Activated CD4-positive, alpha-beta T cell treated with anti-CD3 and anti-CD28 coated beads for 36 hours (primary cell): ENCODE data around the gene RINL. TPM values are rescaled to one million over a fixed set of nuclear protein-coding genes. Genes with fewer than 3 reads are reported as not detected.
A peak's percentile ranks its signal among the peaks of the same experiment; 100 is the strongest.

ENCODE experiments used
- ATAC-seq: fragments of 200-7000 bp; cut with Tn5 transposase; one replicate; pipeline ENCODE4 v1.10.0; 2021; ENCODE audit warnings: mild to moderate bottlenecking, moderate library complexity
- CTCF ChIA-PET: fragments of 350-600 bp; sonication (Branson Sonifier 250); formaldehyde crosslinking; loops from one replicate; lab custom pipeline; 2021; ENCODE audit warnings: antibody characterized with exemption; lab: Charles Lee
- POLR2A ChIA-PET: fragments of 350-600 bp; sonication (Branson Sonifier 250); formaldehyde crosslinking; loops from one replicate; lab custom pipeline; 2021; ENCODE audit warnings: antibody characterized with exemption, inconsistent platforms; lab: Charles Lee
- DNase-seq: peaks from one replicate; pipeline ENCODE4 v3.0.0-alpha.2; 2020
- H3K27ac Mint-ChIP-seq: one replicate; pipeline ENCODE4 v1.8.0; 2021; ENCODE audit warnings: mixed read lengths
- H3K27me3 Mint-ChIP-seq: one replicate; pipeline ENCODE4 v1.8.0; 2021; ENCODE audit warnings: mixed read lengths
- H3K36me3 Mint-ChIP-seq: one replicate; pipeline ENCODE4 v1.8.0; 2021; ENCODE audit warnings: low read depth, mixed read lengths
- H3K4me1 Mint-ChIP-seq: one replicate; pipeline ENCODE4 v1.8.0; 2021; ENCODE audit warnings: mixed read lengths
- H3K4me3 Mint-ChIP-seq: one replicate; pipeline ENCODE4 v1.8.0; 2021; ENCODE audit warnings: mild to moderate bottlenecking, moderate library complexity, mixed read lengths
- H3K9me3 Mint-ChIP-seq: one replicate; pipeline ENCODE4 v1.8.0; 2021; ENCODE audit warnings: low read depth, mixed read lengths
- intact Hi-C, 2 experiments: fragments of 100-400 bp; cut with DNase I in 1 of 2; cut with micrococcal nuclease in 1 of 2; formaldehyde crosslinking; loops; one replicate each; pipeline versions ENCODE4 v1.14.2 to v1.15.1; 2022 to 2024; cut with DNase I, micrococcal nuclease
- total RNA-seq, 2 experiments: library from RNA; stranded (reverse); gene quantifications; one replicate each; pipeline ENCODE4 v1.2.3, GENCODE V29; 2021

RINL gene
- total RNA-seq, 2 experiments from 2014 or later: 85.8 to 90.3 TPM

DNA sequence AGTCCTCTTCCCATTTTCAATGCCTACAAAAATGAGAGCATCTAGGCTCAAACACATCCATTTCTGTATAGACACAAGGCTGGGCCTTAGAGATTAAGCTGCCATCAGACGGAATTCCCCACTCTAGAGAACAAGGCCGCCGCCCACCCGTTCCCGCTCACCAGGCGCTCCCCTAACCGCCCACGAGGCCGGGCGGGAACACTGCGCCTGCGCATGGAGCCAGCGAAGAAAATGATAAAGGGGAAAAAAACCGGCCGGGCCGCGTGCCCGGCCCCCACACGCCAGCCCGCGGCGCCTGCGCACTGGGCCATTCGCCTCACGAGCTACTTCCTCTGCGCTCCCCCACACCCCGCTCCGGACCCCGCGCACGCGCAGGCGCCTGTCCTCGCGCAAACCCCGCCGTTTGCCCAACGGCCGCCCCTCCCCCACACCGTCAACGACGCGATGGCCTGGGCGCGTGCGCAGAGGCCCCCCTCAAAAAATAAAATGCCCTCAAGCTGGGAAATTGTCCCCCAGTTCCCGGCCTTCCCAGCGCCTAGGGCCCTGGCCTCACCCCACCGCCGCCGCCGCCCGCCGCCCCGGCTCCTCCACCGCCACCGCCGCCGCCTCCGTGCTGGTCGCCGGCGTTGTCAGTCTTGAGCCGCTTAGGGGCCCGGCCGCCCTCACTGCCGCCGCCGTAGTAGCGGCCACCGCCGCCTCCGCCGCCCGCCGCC is 28.8 kb downstream of the RINL start:
- H3K9me3 Mint-ChIP-seq: no peaks in the 10 kb centered on the region
- no peaks in the 10 kb centered on the region for H3K27me3 Mint-ChIP-seq
- peak; percentile 11 for ATAC-seq
- ChIA-PET CTCF (interaction anchor here (0.7 to 1.2 kb wide), 5 partner anchors 10 to 231 kb away, joined by 3 to 6 read pairs (median 3); partner anchors contain the start of genes EIF3K, MRPS12, RINL and SARS2), POLR2A (interaction anchor here (0.5 to 2.6 kb wide), 14 partner anchors 8 to 231 kb away, joined by 3 to 28 read pairs (median 6); partner anchors contain the start of genes ACTN4, ECH1, EIF3K and MRPS12)
- peak; percentile 99 for DNase-seq
- H3K36me3 Mint-ChIP-seq: peaks cover 48% of the 10 kb centered on the region
- peak overlapping the region; percentile 99 for H3K27ac Mint-ChIP-seq
- peak overlapping the region; percentile 97 for H3K4me3 Mint-ChIP-seq
- H3K4me1 Mint-ChIP-seq: peaks cover 49% of the 10 kb centered on the region
- intact Hi-C loops: loop anchor here in 1 of 2 experiments (1.0 kb wide), 3 partner anchors 18 to 202 kb away; partner anchors contain the start of genes ACTN4, ECH1, NFKBIB and SIRT2

DNA sequence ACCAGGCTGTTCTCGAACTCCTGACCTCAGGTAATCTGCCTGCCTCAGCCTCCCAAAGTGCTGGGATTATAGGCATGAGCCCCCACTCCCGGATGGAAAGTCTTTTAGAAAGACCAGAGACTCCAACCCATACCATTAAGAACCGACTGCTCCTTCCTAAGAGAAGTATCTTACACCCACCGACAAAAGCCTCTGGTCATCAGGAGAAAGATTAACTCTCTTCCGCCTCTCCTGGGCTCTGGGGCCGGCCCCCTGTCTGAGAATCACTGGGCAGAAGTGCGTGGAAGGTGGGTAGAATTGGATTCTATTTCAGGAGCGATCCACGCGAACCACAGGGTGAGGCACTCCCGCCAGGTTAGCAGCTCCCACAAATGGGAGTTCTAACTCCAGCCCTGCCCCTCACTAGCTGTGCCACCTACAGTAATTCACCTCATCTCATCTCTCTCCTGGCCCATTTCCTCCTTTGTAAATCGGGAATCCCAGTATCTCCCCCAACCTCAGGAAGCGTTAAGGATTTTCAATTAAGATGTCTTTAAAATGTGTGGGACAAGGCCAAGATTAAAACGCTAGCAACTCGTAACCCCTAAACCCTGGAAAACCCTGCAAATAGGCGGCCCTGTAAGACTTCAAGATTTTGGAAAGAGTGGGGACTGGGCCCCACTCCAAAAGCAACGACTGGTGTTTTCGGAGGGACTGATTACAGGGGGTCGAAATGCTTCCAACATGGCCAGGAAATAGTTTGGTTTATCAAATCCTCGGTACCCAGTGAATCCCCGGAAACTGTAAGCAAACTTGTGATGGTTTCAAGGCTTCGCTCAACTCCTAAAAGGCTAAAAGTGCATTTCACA is 29.6 kb downstream of the RINL start:
- ChIA-PET CTCF (interaction anchor here (0.6 to 1.2 kb wide), 6 partner anchors 10 to 230 kb away, joined by 3 to 6 read pairs (median 4); partner anchors contain the start of genes EIF3K, MRPS12, RINL and SARS2), POLR2A (interaction anchor here (0.5 to 2.6 kb wide), 16 partner anchors 8 to 230 kb away, joined by 3 to 28 read pairs (median 6); partner anchors contain the start of genes ACTN4, ECH1, EIF3K and MRPS12)
- H3K27me3 Mint-ChIP-seq: no peaks in the 10 kb centered on the region
- intact Hi-C loops: loop anchor here in 1 of 2 experiments (1.0 kb wide), 3 partner anchors 17 to 201 kb away; partner anchors contain the start of genes ACTN4, ECH1, NFKBIB and SIRT2
- H3K27ac Mint-ChIP-seq: peak overlapping the region; percentile 99
- DNase-seq (peak; percentile 17), ATAC-seq (no peak)
- H3K4me1 Mint-ChIP-seq: peaks cover 57% of the 10 kb centered on the region
- no peaks in the 10 kb centered on the region for H3K9me3 Mint-ChIP-seq
- H3K4me3 Mint-ChIP-seq: peak overlapping the region; percentile 97
- H3K36me3 Mint-ChIP-seq: peaks cover 56% of the 10 kb centered on the region

DNA sequence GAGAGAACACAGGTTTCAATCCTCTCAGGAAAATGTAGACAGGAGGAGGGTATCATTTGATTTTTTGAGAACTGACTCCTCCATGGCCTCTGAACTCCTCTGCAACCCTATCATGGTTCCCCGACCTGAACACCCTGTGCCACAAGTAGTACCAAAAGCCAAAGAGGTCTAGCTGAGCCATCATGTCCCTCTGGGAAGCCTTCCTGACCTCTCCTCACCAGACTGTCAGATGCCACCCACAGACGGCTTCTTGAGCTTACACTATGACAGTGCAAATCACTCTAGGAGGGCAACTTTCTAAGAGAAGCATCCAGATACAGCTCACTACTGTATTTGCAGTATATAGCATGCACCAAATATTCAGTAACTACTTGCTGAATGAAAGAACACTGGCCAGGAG is 32.0 kb downstream of the RINL start:
- CTCF ChIA-PET: interaction anchor here (0.5 to 1.1 kb wide), 3 partner anchors 12 to 42 kb away, joined by 3 to 5 read pairs (median 4); no protein-coding TSS in a partner anchor
- Mint-ChIP-seq H3K27ac (peak overlapping the region; percentile 67), H3K36me3 (peaks cover 79% of the 10 kb centered on the region), H3K4me1 (peaks cover 73% of the 10 kb centered on the region), H3K9me3 (no peaks in the 10 kb centered on the region), H3K27me3 (no peaks in the 10 kb centered on the region), H3K4me3 (no peak overlapping the region)
- no peak for ATAC-seq
- POLR2A ChIA-PET: interaction anchor here (1.0 to 1.9 kb wide), 3 partner anchors 8 to 84 kb away, joined by 3 to 7 read pairs (median 4); partner anchors contain the start of genes MRPS12 and SARS2
- DNase-seq: no peak
- intact Hi-C loops: no loop called here

DNA sequence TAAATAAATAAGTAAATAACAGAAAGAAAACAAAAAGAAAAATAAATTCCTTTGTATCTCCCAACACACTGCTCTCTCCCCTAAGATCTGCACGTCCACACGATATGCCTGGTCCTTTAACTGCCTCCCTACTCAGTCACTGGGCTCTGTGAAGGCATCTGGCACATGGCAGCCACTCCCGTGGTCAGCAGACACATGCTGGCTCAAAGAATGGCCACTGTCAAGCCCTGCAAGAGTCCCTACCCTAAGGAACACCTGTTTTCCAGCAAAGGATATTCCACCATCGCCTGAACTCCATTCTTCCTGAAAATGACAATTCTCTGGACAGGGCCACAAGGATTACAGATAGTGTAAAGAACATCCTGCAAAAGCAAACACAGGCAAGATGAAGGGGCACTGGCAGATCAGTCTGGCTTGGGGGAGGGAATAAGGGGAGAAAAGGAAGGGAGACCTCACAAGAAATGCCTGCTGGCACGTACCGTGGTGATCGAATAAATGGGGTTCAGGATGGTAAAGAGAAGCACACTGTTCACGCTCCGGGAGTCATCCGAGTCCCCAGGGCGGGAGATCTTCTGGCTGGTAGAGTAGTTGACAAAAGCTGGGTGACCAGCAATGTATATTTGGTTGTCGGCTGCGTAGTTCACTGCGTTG is 32.6 kb downstream of the RINL start:
- ATAC-seq: no peak
- POLR2A ChIA-PET: interaction anchor here (0.8 to 1.8 kb wide), 3 partner anchors 9 to 85 kb away, joined by 3 to 4 read pairs (median 3); partner anchors contain the start of genes MRPS12 and SARS2
- Mint-ChIP-seq H3K9me3 (no peaks in the 10 kb centered on the region), H3K27me3 (no peaks in the 10 kb centered on the region), H3K36me3 (peaks cover 85% of the 10 kb centered on the region), H3K27ac (peak overlapping the region; percentile 67), H3K4me3 (no peak overlapping the region), H3K4me1 (peaks cover 79% of the 10 kb centered on the region)
- intact Hi-C loops: no loop called here
- no peak for DNase-seq
- CTCF ChIA-PET: interaction anchor here (1.1 kb wide), 1 partner anchor 11 kb away, joined by 4 read pairs; no protein-coding TSS in a partner anchor

DNA sequence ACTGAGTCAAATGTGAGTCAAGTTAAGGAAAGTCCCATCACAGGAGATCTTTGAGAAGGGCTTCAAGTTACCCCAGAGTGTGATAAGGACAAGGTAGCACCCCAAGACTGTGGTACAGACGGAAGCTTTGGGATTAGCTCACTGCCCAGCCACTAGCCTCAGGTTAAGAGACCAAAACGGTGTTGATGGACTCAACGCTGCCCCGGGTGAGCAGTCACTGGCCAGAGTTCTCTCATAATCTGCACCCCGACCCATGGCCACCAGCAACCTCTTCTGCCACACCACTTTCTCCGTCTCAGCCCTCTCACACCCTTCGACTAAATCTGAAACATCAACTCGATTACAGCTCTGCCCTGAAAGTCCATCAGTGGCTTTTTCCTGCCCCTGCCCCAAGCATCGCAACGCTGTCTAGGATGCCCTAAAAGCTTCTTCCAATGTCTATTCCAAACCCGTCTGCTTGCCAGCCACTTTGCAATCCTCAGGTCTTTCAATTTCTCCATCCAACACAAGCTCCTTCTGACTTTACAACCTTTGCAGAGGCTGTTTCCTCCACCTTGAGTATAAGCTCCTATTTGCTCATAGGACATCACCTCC is 33.9 kb downstream of the RINL start:
- Mint-ChIP-seq H3K36me3 (peaks cover 96% of the 10 kb centered on the region), H3K27me3 (no peaks in the 10 kb centered on the region), H3K27ac (peak overlapping the region; percentile 98), H3K9me3 (no peaks in the 10 kb centered on the region), H3K4me3 (no peak overlapping the region), H3K4me1 (peaks cover 92% of the 10 kb centered on the region)
- ChIA-PET POLR2A (interaction anchor here (0.6 to 1.0 kb wide), 5 partner anchors 8 to 117 kb away, joined by 5 to 12 read pairs (median 5); no protein-coding TSS in a partner anchor), CTCF (interaction anchor here (0.5 to 0.9 kb wide), 2 partner anchors 10 to 42 kb away, joined by 3 read pairs; no protein-coding TSS in a partner anchor)
- intact Hi-C loops: loop anchor here in 1 of 2 experiments (5.0 kb wide), 1 partner anchor 112 kb away; no protein-coding TSS in a partner anchor
- DNase-seq: no peak
- no peak for ATAC-seq

DNA sequence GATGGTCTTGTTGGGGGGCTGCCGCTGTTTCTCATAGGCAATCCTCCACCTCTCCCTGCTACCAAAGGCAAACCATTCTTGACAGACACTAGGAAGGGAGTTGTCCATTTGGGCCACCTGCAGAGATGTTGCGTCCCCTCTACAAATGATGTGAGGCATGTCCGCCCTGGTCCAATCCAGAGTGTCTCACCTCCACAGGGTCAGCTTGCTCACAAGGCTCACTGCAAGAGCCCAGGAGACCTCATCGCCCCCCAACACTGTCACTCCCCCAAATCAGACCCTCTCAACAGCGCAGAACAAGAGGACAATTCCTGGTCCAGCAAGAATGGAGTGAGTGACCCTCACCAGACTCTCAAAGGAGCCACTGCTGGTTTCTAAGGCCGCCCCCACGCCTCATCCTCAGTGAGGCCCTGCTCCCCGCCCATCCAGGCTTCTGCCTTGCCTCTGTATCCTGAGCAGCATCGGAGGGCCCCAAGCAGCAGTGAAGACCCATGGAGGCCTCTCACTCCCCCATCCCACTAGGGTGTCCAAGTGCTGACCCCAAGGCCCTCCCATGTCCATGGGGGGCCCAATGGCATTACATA is 34.8 kb downstream of the RINL start:
- DNase-seq (no peak), ATAC-seq (no peak)
- Mint-ChIP-seq H3K9me3 (no peaks in the 10 kb centered on the region), H3K4me3 (peak overlapping the region; percentile 65), H3K27ac (peak overlapping the region; percentile 98), H3K36me3 (peaks cover 97% of the 10 kb centered on the region), H3K4me1 (peaks cover 96% of the 10 kb centered on the region), H3K27me3 (no peaks in the 10 kb centered on the region)
- CTCF ChIA-PET: no interaction called here
- intact Hi-C loops: loop anchor here in 1 of 2 experiments (5.0 kb wide), 1 partner anchor 111 kb away; no protein-coding TSS in a partner anchor
- POLR2A ChIA-PET: interaction anchor here (1.0 to 1.4 kb wide), 2 partner anchors 9 to 57 kb away, joined by 4 to 9 read pairs; partner anchors contain the start of gene NFKBIB

DNA sequence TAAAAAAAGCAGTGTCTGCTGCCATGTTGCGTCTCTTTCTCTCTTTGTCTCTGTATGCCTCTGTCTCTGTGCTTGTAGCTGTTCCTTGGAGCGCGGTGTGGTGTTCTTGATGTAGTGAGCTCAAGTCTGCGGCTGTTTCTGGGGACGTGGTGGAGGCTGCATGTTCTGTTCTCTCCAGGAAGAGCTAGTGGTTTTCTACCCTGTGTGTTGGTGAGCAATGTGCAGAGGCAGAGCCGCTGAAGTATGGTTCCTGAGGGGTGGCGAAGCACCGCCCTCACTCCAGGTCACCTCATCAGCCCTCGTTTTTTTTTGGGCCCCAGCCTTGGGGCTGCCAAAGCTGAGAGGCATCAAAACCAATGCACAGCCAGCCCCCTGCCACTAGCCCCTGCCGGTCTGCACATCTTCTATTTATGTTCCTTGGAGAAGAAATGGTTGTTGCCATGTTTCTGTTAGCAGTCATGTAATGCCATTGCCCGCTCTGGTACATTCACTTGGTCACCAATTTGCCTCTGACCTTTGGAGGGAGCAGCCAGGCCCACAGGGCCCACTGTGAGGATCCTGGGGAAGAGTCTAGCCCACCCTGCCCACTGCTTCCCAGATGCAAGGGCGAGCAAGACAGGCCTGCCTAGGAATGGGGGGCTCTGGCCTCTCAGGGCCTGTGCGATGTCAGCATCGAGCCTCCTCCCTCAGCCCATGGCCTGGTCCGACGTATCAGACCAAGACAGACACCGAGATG is 35.5 kb downstream of the RINL start:
- no peaks in the 10 kb centered on the region for H3K9me3 Mint-ChIP-seq
- intact Hi-C loops: loop anchor here in 1 of 2 experiments (5.0 kb wide), 1 partner anchor 110 kb away; no protein-coding TSS in a partner anchor
- peaks cover 97% of the 10 kb centered on the region for H3K36me3 Mint-ChIP-seq
- peak overlapping the region; percentile 65 for H3K4me3 Mint-ChIP-seq
- peak overlapping the region; percentile 98 for H3K27ac Mint-ChIP-seq
- no peaks in the 10 kb centered on the region for H3K27me3 Mint-ChIP-seq
- ATAC-seq: peak; percentile 76
- CTCF ChIA-PET: interaction anchor here (0.7 to 1.2 kb wide), 4 partner anchors 11 to 110 kb away, joined by 3 to 5 read pairs (median 4); partner anchors contain the start of gene ECH1
- peaks cover 91% of the 10 kb centered on the region for H3K4me1 Mint-ChIP-seq
- POLR2A ChIA-PET: interaction anchor here (0.5 to 1.4 kb wide), 8 partner anchors 8 to 435 kb away, joined by 3 to 17 read pairs (median 4); partner anchors contain the start of genes ECH1 and NFKBIB
- DNase-seq: peak; percentile 80

DNA sequence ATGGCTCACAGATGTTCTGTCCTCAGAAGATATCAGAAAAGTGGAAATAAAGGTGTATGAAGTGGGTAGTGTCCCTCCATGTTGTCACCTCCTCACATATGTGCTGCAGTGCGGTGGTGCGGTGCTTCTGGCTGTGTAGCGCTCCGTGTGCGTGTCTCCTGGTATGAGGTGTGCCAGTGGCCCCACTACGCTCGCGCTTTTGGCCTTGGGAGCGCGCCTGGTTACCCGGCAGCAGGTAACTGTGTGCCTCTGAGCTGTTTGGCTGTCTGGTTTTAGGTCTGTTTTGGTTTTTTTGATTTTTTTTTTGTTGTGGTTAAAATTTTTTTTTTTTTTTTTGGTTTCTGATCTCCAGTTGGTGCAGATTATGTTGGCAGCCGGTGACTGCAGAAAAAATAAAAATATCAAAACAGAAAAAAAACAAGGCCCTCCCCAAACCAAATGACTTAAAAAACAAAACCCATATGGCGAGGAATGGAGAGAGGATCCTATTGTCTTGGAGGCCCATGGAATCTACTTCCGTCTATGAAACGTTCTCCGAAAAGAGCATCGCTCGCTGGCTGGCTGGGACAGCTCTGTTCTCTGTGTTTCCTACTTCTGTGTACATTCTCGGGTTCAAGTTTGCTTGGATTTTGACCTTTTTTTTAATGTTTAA is 36.2 kb downstream of the RINL start:
- Mint-ChIP-seq H3K27ac (peak overlapping the region; percentile 98), H3K27me3 (no peaks in the 10 kb centered on the region), H3K4me1 (peaks cover 86% of the 10 kb centered on the region), H3K9me3 (no peaks in the 10 kb centered on the region), H3K4me3 (peak overlapping the region; percentile 65), H3K36me3 (peaks cover 97% of the 10 kb centered on the region)
- CTCF ChIA-PET: interaction anchor here (0.7 to 1.2 kb wide), 4 partner anchors 10 to 109 kb away, joined by 3 to 5 read pairs (median 4); partner anchors contain the start of gene ECH1
- peak; percentile 67 for DNase-seq
- no peak for ATAC-seq
- intact Hi-C loops: loop anchor here in 1 of 2 experiments (5.0 kb wide), 1 partner anchor 110 kb away; no protein-coding TSS in a partner anchor
- POLR2A ChIA-PET: interaction anchor here (0.5 to 1.4 kb wide), 11 partner anchors 8 to 589 kb away, joined by 3 to 17 read pairs (median 4); partner anchors contain the start of genes ECH1 and NFKBIB
